K562 (cell line): ENCODE data around the gene DRAXIN. TPM values are rescaled to one million over a fixed set of nuclear protein-coding genes. Genes with fewer than 3 reads are reported as not detected.

Source experiments
- ATAC-seq: fragments of 200-7000 bp; cut with Tn5 transposase; 3 replicates; pipeline ENCODE4 v1.9.1; 2020; ENCODE audit warnings: moderate library complexity
- BruUV-seq: library from RNA; stranded (reverse); fragments of 400-500 nt; replicated peaks from 2 replicates; lab custom pipeline; 2021; lab: Mats Ljungman, UMichigan
- CTCF ChIA-PET: fragments of 300-600 bp; formaldehyde crosslinking; extraction: SDS; loops from one replicate; lab custom pipeline; 2021; ENCODE audit warnings: low intra/inter-chr PET ratio; lab: Yijun Ruan, JAX
- POLR2A ChIA-PET: fragments of 300-600, 350-650 bp; sonication (Branson Sonifier 250); formaldehyde crosslinking; extraction: SDS; loops from one replicate; lab custom pipeline; 2021; ENCODE audit warnings: antibody characterized with exemption, inconsistent platforms; lab: Yijun Ruan, JAX
- DNase-seq, 4 experiments: peaks; one replicate each; pipeline versions ENCODE4 v3.0.0 to v3.0.0-alpha.2; 2011 to 2018; ENCODE audit warnings: low spot score in 3 of 4, mixed read lengths in 3 of 4; ENCODE audit errors: extremely low read depth in 1 of 4
- FAIRE-seq: peaks from 2 replicates; lab custom pipeline; 2011; peaks lifted over from hg19 to GRCh38; lab: Jason Lieb, UNC
- H2AFZ ChIP-seq: 2 replicates; pipeline ENCODE4 v1.6.0; 2011; ENCODE audit warnings: low read depth, low read length, control low read depth, inconsistent platforms
- H3K27ac ChIP-seq: fragments of 200-600 bp; 3 replicates; pipeline ENCODE4 v1.8.0; 2011; ENCODE audit warnings: low read depth, mild to moderate bottlenecking, control low read depth, inconsistent platforms, low read length, moderate library complexity, mixed read lengths; ENCODE audit errors: extremely low read depth
- H3K27me3 ChIP-seq, 2 experiments: fragments of 300-600 bp in 1 of 2; 2 replicates in 1 of 2; 3 replicates in 1 of 2; pipeline versions ENCODE4 v1.6.0 to v1.8.0; 2011; ENCODE audit warnings: inconsistent platforms in 2 of 2, low read length in 2 of 2, mild to moderate bottlenecking in 1 of 2, mixed read lengths in 1 of 2, moderate library complexity in 1 of 2; ENCODE audit not compliant: control insufficient read depth in 2 of 2, insufficient read depth in 2 of 2
- H3K36me3 ChIP-seq: fragments of 300-600 bp; 3 replicates; pipeline ENCODE4 v1.8.0; 2011; ENCODE audit warnings: mild to moderate bottlenecking, low read length, inconsistent platforms; ENCODE audit not compliant: control insufficient read depth, insufficient read depth
- H3K4me1 ChIP-seq, 2 experiments: fragments of 200-600 bp in 1 of 2; replicated peaks in 1 of 2; 2 replicates in 1 of 2; 3 replicates in 1 of 2; pipeline versions ENCODE4 v1.5.1 to v1.8.0; 2011; ENCODE audit warnings: inconsistent platforms in 2 of 2, low read length in 2 of 2, mild to moderate bottlenecking in 1 of 2, mixed read lengths in 1 of 2, moderate library complexity in 1 of 2; ENCODE audit not compliant: control insufficient read depth in 2 of 2, insufficient read depth in 2 of 2
- H3K4me2 ChIP-seq: 2 replicates; pipeline ENCODE4 v1.6.1; 2011; ENCODE audit warnings: low read length, control low read depth, inconsistent platforms, mixed read lengths; ENCODE audit not compliant: insufficient read depth
- H3K4me3 ChIP-seq: fragments of 200-600 bp; sonication (generic), shearing (Covaris generic); 2 replicates; pipeline ENCODE4 v1.5.1; 2016; ENCODE audit warnings: control low read depth, inconsistent platforms
- H3K79me2 ChIP-seq: fragments of 200-600 bp; 3 replicates; pipeline ENCODE4 v1.8.0; 2011; ENCODE audit warnings: low read length, inconsistent platforms; ENCODE audit not compliant: control insufficient read depth, insufficient read depth
- H3K9ac ChIP-seq, 2 experiments: 2 replicates each; pipeline versions ENCODE4 v1.6.0 to v1.6.1; 2011; ENCODE audit warnings: low read depth in 2 of 2, low read length in 2 of 2, control low read depth in 1 of 2, inconsistent platforms in 1 of 2, mild to moderate bottlenecking in 1 of 2, mixed read lengths in 1 of 2; ENCODE audit not compliant: insufficient read depth in 1 of 2
- H3K9me1 ChIP-seq: one replicate; pipeline ENCODE4 v1.6.0; 2011; ENCODE audit warnings: inconsistent platforms, mild to moderate bottlenecking, low read length, moderate library complexity; ENCODE audit not compliant: control insufficient read depth, insufficient read depth
- H3K9me3 ChIP-seq: replicated peaks from 2 replicates; pipeline ENCODE4 v1.5.1; 2011; ENCODE audit warnings: low read depth, low read length, inconsistent platforms; ENCODE audit not compliant: control insufficient read depth, insufficient read depth
- H4K20me1 ChIP-seq: replicated peaks from 2 replicates; pipeline ENCODE4 v1.6.1; 2011; ENCODE audit warnings: low read length, inconsistent platforms, mixed read lengths; ENCODE audit not compliant: control insufficient read depth, insufficient read depth
- CTBP1 ChIP-seq: fragments of 450-650 bp; IDR thresholded peaks from 2 replicates; pipeline ENCODE4 v1.6.1; 2016; ENCODE audit warnings: borderline replicate concordance
- CXXC5 ChIP-seq: fragments of 250-450 bp; sonication (Bioruptor Pico); IDR thresholded peaks from 2 replicates; pipeline ENCODE4 v1.8.0; 2022; ENCODE audit warnings: inconsistent platforms, mild to moderate bottlenecking, moderate library complexity
- DMBX1 ChIP-seq: fragments of 250-450 bp; sonication (Bioruptor Pico); IDR thresholded peaks from 2 replicates; pipeline ENCODE4 v1.8.0; 2022; ENCODE audit warnings: inconsistent platforms, mild to moderate bottlenecking, moderate library complexity, borderline replicate concordance
- DPF2 ChIP-seq: fragments of 450-650 bp; IDR thresholded peaks from 2 replicates; pipeline ENCODE4 v1.6.1; 2016
- E2F1 ChIP-seq: sonication (generic); formaldehyde crosslinking; IDR thresholded peaks from 2 replicates; pipeline ENCODE4 v1.8.1; 2023; ENCODE audit warnings: mild to moderate bottlenecking, missing genetic modification reagents, moderate library complexity
- MCM3 ChIP-seq: fragments of 450-650 bp; IDR thresholded peaks from 2 replicates; pipeline ENCODE4 v1.6.1; 2016
- NCOA1 ChIP-seq: fragments of 450-650 bp; IDR thresholded peaks from 2 replicates; pipeline ENCODE4 v1.6.1; 2016; ENCODE audit warnings: low read depth
- NELFE ChIP-seq: IDR thresholded peaks from 2 replicates; pipeline ENCODE4 v1.6.1; 2011; ENCODE audit warnings: mild to moderate bottlenecking; ENCODE audit not compliant: insufficient read depth, insufficient read length
- NFE2L1 ChIP-seq: fragments of 450-650 bp; IDR thresholded peaks from 2 replicates; pipeline ENCODE4 v1.6.1; 2016; ENCODE audit warnings: missing genetic modification characterization, low read depth, mild to moderate bottlenecking, missing compliant biosample characterization, moderate library complexity, borderline replicate concordance
- NRF1 ChIP-seq, 2 experiments: fragments of 450-650 bp; IDR thresholded peaks in 1 of 2; conservative IDR thresholded peaks in 1 of 2; 2 replicates each; pipeline ENCODE4 v1.6.1; 2014; ENCODE audit warnings: mild to moderate bottlenecking in 2 of 2
- PRPF4 ChIP-seq: fragments of 200-400 bp; formaldehyde crosslinking; IDR thresholded peaks from one replicate; pipeline ENCODE4 v1.6.1; 2017; ENCODE audit warnings: low read length, low read depth, mild to moderate bottlenecking; ENCODE audit not compliant: insufficient read depth, poor library complexity, severe bottlenecking
- SMAD3 ChIP-seq: fragments of 450-650 bp; formaldehyde crosslinking; conservative IDR thresholded peaks from 2 replicates; pipeline ENCODE4 v1.4.0; 2020; ENCODE audit warnings: mild to moderate bottlenecking
- TGIF2 ChIP-seq: sonication (generic); formaldehyde crosslinking; IDR thresholded peaks from 2 replicates; pipeline ENCODE4 v1.8.1; 2022; ENCODE audit warnings: mild to moderate bottlenecking, missing genetic modification reagents, moderate library complexity
- YY1 ChIP-seq, 3 experiments: IDR thresholded peaks; 2 replicates each; pipeline ENCODE4 v1.6.1; 2011; ENCODE audit warnings: low read length in 2 of 3, mild to moderate bottlenecking in 2 of 3, moderate library complexity in 2 of 3, borderline replicate concordance in 1 of 3, control low read depth in 1 of 3, low read depth in 1 of 3; ENCODE audit not compliant: insufficient read depth in 3 of 3, insufficient replicate concordance in 2 of 3, control insufficient read depth in 1 of 3, insufficient read length in 1 of 3; ENCODE audit errors: extremely low read depth in 1 of 3
- ZNF197 ChIP-seq: fragments of 200-800 bp; sonication (Bioruptor generic); IDR thresholded peaks from 2 replicates; pipeline ENCODE4 v1.6.1; 2016; ENCODE audit warnings: low read depth, missing genetic modification characterization, missing compliant biosample characterization
- ZNF316 ChIP-seq: fragments of 450-650 bp; IDR thresholded peaks from 2 replicates; pipeline ENCODE4 v1.6.1; 2016
- ZNF445 ChIP-seq: fragments of 250-450 bp; sonication (Bioruptor Pico); IDR thresholded peaks from 2 replicates; pipeline ENCODE4 v1.4.0; 2020; ENCODE audit warnings: low read depth, mild to moderate bottlenecking, moderate library complexity
- ZNF699 ChIP-seq: fragments of 250-450 bp; sonication (Bioruptor Pico); IDR thresholded peaks from 2 replicates; pipeline ENCODE4 v1.8.0; 2021; ENCODE audit warnings: mild to moderate bottlenecking, moderate library complexity; ENCODE audit not compliant: insufficient replicate concordance
- ZNF740 ChIP-seq, 3 experiments: fragments of 200-800 bp in 1 of 3; sonication (Bioruptor generic) in 1 of 3; sonication (generic) in 1 of 3; formaldehyde crosslinking in 1 of 3; IDR thresholded peaks; 2 replicates each; pipeline versions ENCODE4 v1.6.1 to v1.8.0; 2016 to 2022; ENCODE audit warnings: mild to moderate bottlenecking in 2 of 3, missing compliant biosample characterization in 2 of 3, missing genetic modification characterization in 2 of 3, missing genetic modification reagents in 1 of 3
- WGBS: fragments of 100-300 bp; shearing (Covaris generic); methylation state at CpG from one replicate; pipeline ENCODE4 v1.1.6; 2016; ENCODE audit warnings: low coverage, mixed read lengths; ENCODE audit not compliant: insufficient coverage; ENCODE audit errors: missing lambda C conversion rate; 5-methylcytosine and 5-hydroxymethylcytosine counted together
- in situ Hi-C: fragments of 300-500 bp; cut with MboI; formaldehyde crosslinking; loops from 4 replicates; pipeline ENCODE4 v1.15.0; 2018; ENCODE audit warnings: inconsistent platforms, mixed read lengths
- intact Hi-C: fragments of 100-400 bp; cut with micrococcal nuclease; formaldehyde crosslinking; loops from 2 replicates; pipeline ENCODE4 v1.14.2; 2022
- polyA plus RNA-seq, 8 experiments: library from polyadenylated mRNA; depleted of rRNA in 4 of 8; stranded (reverse) in 5 of 8; unstranded in 3 of 8; fragments of >200 nt; fragmentation: Nextera tagmentation in 2 of 8; fragmentation: Illumina TruSeq in 1 of 8; extraction: Ambion mirVana in 2 of 8; extraction: Trizol in 1 of 8; gene quantifications; 2 replicates each; pipeline versions ENCODE4 v1.2.1 to v1.2.3, GENCODE V29; 2011 to 2014; ENCODE audit warnings: inconsistent platforms in 1 of 8, missing spikeins in 1 of 8
- total RNA-seq, 7 experiments: library from RNA; depleted of rRNA in 6 of 7; stranded (reverse); fragments of >200 nt in 6 of 7; fragmentation: Illumina TruSeq in 2 of 7; extraction: Trizol in 2 of 7; gene quantifications; 2 replicates each; pipeline versions ENCODE4 v1.2.1 to v1.2.3, GENCODE V29; 2011 to 2021; ENCODE audit warnings: low replicate concordance in 1 of 7

DRAXIN gene
- total and polyA plus RNA-seq, 9 of the 15 experiments (the other 6 are each of a cell fraction or from before 2014, with no cell fraction given): 0.01 to 0.04 (median 0.01) TPM; not detected in 6

GRCh38 chr1:11654137-11654938 lies 37.2 kb upstream of the DRAXIN start, which contains the start of the genes FBXO2 and FBXO44:
FBXO2 (minus strand) TSS chr1:11654429; CDS start chr1:11654340, 89 bp downstream.
FBXO44 (plus strand) TSS chr1:11654877; CDS start chr1:11655836, 959 bp downstream.
- Histone ChIP-seq H3K4me1 (peaks cover 13 to 49% of the 10 kb centered on the region in 2 experiments; a peak in 4 of 5 replicates), H3K4me3 (peak within 1 kb of the TSS; percentile 48), H3K27me3 (no peaks in the 10 kb centered on the region), H3K27ac (no peak within 1 kb of the TSS), H3K79me2 (no peaks in the 10 kb centered on the region), H3K9ac (peak within 1 kb of the TSS in 1 of 2 experiments; percentile 91; a peak in 2 of 4 replicates), H3K9me1 (no peaks in the 10 kb centered on the region), H3K4me2 (peak within 1 kb of the TSS; percentile 79), H3K9me3 (no peaks in the 10 kb centered on the region; the same call in 1 of the 2 replicates), H2AFZ (peak within 1 kb of the TSS; percentile 92), H4K20me1 (no peaks in the 10 kb centered on the region), H3K36me3 (peaks cover 16% of the 10 kb centered on the region; the same call in 2 of the 3 replicates)
- in situ Hi-C loops (no loop called here), intact Hi-C loops (no loop called here)
- CTCF ChIA-PET: interaction anchor here (1.7 kb wide), 1 partner anchor 66 kb away, joined by 5 read pairs; no protein-coding TSS in a partner anchor
- ATAC-seq (peak; percentile 78), FAIRE-seq (no peak), DNase-seq (peak; percentile 58 to 87 (median 84))
- POLR2A ChIA-PET: interaction anchor here (0.5 to 3.0 kb wide), 7 partner anchors 10 to 641 kb away, joined by 3 to 12 read pairs (median 4); partner anchors contain the start of gene FBXO6
- WGBS: 13% methylated on average over 38 of the region's 94 CpGs
- BruUV-seq: no TSS peak
- TF ChIP-seq NCOA1 (no peak), ZNF316 (no peak), YY1 (IDR thresholded peaks at IDR 0.05; ENCODE audit: borderline replicate concordance in 1 of 3, control insufficient read depth in 1 of 3, extremely low read depth in 1 of 3, insufficient read depth in 3 of 3, insufficient read length in 1 of 3, insufficient replicate concordance in 2 of 3, low read depth in 1 of 3, low read length in 2 of 3) (no peak), E2F1 (CRISPR knock-in tag) (no peak), ZNF445 (no peak), ZNF740 (CRISPR knock-in tag; IDR thresholded peaks at IDR 0.05) (peak; percentile 81; the same call in 1 of the 2 replicates), ZNF740 (tag; IDR thresholded peaks at IDR 0.05) (peak in 1 of 2 experiments; percentile 44; a peak in 1 of 4 replicates), MCM3 (no peak), DPF2 (0 out of 2 replicates have a peak, but pooled peaks have one; percentile 16), ZNF197 (CRISPR knock-in tag) (no peak), SMAD3 (CRISPR knock-in tag) (no peak), NRF1 (conservative IDR thresholded peaks at IDR 0.05 in 1 of 2, IDR thresholded peaks at IDR 0.05 in 1 of 2) (peak; percentile 60 to 62; a peak in 3 of 4 replicates), PRPF4 (no peak), NFE2L1 (tag) (no peak), NELFE (no peak), DMBX1 (no peak), ZNF699 (CRISPR knock-in tag) (no peak), CXXC5 (CRISPR knock-in tag) (peak; percentile 56), CTBP1 (peak; percentile 48; the same call in 1 of the 2 replicates), TGIF2 (no peak)
